ENCODE measurements around the gene TNFRSF8.
A peak's percentile ranks its signal among the peaks of the same experiment; 100 is the strongest.
"Not testable (repeated sequence)": the region's sequence is repeated elsewhere in the genome, so short reads cannot be mapped to it uniquely, and the experiment has no call there.

TNFRSF8 gene

DNA sequence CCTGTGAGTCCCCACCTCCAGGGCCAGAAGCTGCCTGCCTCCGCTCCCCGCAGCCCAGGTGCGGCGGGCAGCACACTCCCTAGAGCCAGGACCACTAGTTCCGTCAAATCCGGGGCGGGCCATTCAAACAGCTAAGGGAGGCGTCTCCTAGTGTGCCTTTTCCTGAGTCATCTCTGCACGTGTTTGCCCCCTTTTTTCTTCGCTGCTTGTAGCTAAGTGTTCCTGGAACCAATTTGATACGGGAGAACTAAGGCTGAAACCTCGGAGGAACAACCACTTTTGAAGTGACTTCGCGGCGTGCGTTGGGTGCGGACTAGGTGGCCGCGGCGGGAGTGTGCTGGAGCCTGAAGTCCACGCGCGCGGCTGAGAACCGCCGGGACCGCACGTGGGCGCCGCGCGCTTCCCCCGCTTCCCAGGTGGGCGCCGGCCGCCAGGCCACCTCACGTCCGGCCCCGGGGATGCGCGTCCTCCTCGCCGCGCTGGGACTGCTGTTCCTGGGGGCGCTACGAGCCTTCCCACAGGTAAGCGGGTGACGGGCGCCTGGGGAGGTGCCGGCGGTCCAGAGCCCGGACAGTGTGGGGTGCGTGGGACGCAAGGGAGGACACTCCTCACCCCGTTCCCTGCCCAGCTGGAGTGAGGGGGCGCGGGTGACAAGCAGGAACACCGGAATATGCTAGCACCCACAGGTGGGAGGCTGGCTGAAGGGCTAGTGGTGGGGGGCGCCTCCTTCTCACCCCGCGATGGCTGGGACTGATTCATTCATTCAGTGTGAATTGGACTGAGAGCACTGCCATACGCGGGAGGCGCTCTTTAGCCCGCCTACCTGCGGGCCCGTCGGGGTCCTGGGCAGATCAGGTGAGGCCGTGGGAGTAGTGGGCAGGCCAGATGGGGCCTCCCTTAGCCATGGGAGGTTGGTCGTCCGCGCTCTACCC, at the start of gene TNFRSF8:
TNFRSF8 (plus strand) TSS at position 163 of the 932 bp plus-strand sequence; CDS start at position 459, 296 bp downstream.
- DNase-seq (ENCODE audit: low read depth in 2 of 2, low spot score in 1 of 2): peak in 1 of 2 donors; percentile 31

DNA sequence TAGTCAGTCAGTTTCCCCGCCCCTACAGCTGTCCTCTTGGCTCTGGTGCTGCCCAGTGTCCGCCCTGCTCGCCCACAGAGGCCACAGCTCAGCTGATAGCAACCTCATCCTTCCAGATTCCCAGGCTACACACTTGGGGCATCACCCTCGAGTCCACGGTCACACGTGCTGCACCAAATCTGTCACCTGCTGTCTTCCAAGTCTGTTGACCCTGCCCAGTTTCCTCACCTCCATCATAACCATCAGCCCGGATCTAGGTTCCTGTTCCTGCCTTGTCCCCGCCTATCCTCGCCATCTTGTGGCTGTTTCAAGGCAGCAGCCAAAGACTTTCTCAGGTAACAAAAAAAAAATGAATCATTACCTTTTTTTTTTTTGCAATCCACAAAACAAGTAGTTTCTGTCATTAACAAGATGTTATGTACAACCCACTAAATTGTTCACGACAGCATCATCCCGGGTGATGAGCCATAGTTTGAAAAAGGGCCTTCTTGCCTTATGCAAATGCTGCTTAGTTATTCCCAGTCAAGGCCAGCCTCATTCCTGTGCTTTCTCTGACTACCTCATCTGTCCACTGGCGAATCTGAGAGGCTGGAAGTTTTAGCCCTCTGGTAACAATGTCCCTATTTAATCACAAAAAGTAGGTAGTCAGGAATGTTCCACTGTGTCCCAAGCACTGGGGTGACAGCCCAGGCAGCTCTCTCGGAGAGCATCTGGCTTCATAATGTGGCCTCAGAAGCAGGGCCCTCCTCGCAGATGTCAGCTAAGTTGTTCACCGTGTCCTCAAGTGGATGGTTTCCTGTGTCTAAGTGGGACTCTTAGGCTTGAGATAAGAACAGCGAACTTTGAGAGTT, 48.7 kb upstream of the TNFRSF8 start:
- DNase-seq (ENCODE audit: low read depth in 2 of 2, low spot score in 1 of 2): no peak

DNA sequence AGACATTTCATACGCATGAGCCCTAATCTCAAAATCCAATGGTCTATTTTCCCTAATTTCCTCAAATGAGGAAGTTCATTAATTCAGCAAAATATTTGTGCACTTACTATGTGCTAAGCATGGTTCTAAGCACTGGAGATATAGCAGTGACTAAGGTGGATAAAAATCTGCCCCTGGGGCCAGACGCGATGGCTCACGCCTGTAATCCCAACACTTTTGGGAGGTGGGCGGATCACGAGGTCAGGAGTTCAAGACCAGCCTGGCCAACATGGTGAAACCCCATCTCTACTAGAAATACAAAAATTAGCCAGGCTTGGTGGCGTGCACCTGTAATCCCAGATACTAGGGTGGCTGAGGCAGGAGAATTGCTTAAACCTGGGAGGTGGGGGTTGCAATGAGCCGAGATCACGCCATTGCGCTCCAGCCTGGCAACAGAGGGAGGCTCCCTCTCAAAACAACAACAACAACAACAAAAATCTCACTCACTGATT, 48.1 kb upstream of the TNFRSF8 start:
- no peak for DNase-seq (ENCODE audit: low read depth in 2 of 2, low spot score in 1 of 2)

DNA sequence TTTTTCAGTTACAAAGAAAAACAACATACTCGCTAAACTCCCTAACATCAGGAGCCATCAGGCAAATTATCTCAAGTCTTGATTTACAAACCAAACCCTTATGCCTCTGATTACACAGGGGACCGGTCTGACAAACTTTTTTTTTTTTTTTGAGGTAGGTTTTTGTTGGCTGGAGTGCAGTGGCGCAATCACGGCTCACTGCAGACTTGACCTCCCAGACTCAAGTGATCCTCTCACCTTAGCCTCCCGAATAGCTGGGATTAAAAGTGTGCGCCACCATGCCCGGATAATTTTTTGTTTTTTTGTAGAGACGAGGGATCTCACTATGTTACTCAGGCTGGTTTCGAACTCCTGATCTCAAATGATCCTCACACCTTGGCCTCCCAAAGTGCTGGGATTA, 47.6 kb upstream of the TNFRSF8 start:
- DNase-seq (ENCODE audit: low read depth in 2 of 2, low spot score in 1 of 2): no peak

DNA sequence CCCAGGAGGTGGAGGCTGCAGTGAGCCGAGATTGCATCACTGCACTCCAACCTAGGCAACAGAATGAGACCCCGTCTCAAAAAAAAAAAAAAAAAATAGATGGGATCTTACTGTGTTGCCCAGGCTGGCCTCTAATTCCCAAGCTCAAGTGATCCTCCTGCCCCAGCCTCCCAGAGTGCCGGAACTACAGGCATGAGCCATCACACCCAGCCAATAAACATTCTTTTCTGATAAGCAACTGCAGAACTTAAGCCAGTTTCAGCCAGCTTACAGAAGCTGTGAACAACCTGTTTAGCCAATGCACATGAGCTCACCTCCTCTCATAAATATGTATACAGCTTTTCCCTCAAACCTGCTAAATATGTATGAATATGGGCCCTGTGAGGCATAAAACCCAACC, 46.9 kb upstream of the TNFRSF8 start:
- no peak for DNase-seq (ENCODE audit: low read depth in 2 of 2, low spot score in 1 of 2)

DNA sequence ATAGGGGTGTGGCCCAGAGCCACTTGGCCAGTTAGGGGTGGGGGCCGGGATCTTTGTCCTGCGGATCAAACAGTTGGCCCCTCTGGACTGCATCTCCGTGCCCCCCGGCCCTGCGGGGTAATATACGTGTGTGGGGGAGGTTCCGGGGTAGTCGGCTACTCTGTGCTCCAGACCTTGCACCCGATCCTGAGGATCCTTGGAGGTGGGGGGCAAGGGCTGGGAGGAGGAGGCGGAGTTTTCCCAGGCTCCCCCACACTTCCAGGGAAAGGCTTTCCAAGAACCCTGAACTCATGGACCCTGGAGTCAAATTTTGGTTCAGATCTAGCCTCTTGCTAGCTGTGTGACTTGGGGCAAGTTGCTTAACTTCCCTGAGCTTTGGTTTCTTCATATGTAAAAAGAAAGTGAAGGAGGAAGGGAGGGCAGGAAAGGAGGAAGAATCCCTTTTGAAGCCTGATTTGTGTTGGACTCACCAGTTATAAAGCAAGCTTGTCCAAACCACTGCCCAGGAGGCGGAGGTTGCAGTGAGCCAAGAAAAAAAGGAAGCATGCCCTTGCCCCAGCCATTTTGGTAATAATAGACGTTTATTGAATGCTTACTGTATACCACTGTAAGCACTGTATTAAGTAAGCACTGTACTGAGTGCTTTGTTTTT, 43.1 kb upstream of the TNFRSF8 start:
- no peak for DNase-seq (ENCODE audit: low read depth in 2 of 2, low spot score in 1 of 2)

DNA sequence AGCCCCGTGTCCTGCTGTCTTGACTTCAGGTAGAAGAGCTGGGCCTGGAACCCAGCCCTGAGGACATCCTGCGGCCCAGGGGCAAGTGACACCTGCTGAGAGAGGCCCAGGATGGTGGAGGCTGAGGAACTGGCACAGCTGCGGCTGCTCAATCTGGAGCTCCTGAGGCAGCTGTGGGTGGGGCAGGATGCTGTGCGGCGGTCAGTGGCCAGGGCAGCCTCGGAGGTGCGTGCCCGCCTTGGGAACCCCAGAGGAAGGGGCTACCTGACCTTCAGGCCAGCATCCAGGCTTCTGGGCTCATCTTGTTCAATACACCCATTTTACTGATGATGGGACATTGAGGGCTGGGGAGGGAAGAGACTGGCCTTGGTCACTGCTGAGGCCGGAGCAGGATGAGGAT, 41.5 kb upstream of the TNFRSF8 start:
- no peak for DNase-seq (ENCODE audit: low read depth in 2 of 2, low spot score in 1 of 2)

DNA sequence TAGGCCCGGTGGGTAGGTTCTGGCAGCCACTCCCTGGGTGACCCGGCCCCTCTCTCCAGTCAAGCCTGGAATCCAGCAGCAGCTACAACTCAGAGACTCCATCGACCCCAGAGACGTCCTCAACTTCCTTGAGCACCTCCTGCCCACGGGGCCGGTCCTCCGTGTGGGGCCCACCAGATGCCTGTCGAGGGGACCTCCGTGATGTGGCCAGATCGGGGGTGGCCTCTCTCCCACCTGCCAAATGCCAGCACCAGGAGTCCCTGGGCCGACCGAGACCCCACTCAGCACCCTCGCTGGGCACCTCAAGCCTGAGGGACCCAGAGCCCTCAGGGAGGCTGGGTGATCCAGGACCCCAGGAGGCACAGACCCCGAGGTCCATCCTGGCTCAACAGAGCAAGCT, 41.1 kb upstream of the TNFRSF8 start:
- no peak for DNase-seq (ENCODE audit: low read depth in 2 of 2, low spot score in 1 of 2)

DNA sequence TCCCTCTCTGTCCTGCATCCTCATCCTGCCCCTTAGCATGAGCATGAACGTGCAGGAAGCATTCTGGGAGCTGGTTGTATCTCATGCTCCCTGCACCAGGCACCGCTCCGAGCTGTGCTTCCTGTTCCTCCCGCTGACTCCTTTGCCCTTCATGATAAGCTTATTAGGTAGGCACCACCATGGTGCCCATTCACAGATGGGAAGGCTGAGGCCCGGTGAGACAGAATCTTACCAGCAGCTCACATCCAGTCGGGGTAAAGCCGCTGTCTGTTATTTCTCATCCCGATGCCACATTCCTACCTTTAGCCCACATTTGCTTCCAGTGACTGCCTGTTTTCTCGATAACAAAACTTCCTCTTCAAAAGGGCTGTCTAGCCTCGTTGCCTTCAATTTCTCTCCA, 36.5 kb upstream of the TNFRSF8 start:
- no peak for DNase-seq (ENCODE audit: low read depth in 2 of 2, low spot score in 1 of 2)

DNA sequence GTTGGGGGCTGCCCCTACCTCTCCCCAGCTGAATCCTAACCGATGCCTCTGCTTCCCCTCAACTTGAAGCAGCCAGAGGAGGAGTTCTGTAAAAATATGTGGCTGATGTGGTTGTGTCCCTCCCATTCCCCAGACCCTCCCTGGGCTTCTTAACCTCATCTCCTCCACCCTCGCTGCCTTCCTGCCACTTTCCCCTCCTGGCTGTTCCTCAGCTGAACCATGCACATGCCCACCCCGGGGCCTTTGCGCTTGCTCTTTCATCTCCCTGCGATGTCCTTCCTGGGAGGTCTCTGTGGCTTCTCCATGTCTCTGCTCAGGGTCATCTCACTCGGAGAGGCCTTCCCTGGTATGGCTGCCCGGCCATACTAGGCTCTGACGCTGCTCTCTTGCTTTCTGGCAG, 34.9 kb upstream of the TNFRSF8 start:
- no peak for DNase-seq (ENCODE audit: low read depth in 2 of 2, low spot score in 1 of 2)

DNA sequence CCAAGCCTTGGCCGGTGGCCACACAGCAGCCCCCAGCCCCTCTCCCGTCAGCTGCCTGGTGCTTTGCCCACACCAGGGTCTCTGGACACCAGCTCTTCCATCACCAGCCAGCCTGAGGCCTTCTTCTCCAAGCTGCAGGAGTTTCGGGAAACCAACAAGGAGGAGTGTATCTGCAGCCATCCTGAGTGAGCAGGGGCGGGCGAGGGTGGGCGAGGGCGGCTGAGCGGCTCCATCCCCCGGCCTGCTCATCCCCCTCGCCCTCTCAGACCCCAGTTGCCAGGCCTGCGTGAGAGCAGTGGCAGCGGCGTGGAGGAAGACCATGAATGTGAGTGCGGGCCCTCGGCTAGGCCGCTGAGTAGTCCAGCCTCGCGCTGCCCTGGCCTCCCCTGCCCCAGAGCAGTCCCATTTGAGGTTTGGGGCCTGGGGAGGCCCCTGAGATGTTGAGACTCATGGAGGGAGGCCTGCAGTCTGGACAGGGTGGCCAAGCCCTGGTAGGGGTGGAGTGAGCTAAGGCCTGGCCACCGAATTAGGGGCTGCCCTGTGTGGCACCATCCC, 34.1 kb upstream of the TNFRSF8 start:
- DNase-seq (ENCODE audit: low read depth in 2 of 2, low spot score in 1 of 2): no peak

DNA sequence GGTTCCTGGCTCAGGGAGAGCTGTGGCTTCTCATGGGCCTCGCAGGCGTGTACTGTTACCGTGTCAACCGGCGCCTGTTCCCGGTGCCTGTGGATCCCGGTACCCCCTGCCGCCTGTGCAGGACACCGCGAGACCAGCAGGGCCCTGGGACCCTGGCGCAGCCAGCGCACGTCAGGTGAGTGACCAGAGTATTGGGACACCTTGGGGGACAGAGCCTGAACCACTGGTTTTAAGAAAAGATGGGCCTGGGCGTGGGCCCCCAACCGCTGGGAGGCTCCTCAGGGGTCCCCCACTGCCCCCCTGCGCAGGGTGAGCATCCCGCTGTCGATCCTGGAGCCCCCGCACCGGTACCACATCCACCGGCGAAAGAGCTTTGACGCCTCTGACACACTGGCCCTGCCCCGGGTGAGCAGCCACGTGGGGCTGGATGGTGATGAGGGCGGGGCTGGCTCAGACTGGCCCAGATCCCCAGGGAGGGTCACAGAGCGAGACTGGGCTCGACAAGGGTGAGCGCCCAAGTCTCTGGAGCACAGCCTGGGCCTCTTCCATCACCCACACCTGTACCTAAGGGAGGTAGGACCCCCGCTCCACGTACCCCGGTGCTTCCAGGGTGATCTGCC, 33.3 kb upstream of the TNFRSF8 start:
- no peak for DNase-seq (ENCODE audit: low read depth in 2 of 2, low spot score in 1 of 2)

DNA sequence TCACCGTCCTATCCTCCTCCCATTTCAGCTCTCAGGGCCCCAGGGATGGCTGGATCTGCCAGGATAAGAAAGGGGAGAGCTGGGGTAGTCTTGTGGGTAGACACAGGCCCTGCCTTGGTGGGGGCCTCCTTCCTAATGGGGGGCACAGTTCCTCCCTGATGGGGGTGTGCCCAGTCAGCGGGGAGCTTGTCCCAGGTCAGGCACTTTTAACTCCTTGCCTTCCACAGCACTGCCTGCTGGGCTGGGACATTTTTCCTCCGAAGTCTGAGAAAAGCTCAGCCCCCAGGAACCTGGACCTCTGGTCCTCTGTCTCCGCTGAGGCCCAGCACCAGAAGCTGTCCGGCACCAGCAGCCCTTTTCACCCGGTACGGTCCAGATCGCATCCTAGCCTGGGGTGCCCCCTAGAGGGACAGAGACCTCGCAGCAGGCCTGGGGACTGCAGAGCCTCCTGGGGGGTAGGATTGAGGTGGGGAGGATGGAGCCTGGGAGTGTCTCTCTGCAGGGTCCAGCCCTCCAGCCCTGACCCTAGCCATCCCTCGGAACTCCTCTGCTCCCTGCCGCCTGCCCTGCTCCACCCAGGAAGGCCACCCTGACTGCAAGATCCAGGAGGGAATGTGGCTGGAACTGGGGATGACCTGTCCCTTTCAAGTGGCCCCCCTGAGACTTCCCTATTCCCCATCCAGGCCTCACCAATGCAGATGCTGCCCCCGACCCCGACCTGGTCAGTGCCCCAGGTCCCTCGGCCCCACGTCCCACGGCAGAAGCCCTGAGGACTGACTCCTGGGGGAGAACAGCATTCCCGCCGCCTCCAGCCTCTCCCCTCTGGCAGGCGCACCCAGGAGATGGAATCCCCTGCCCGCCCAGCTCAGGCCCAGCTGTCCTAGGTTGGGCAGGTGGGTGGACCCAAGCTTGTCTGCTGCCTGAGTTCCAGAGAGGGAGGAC, 31.8 kb upstream of the TNFRSF8 start:
- DNase-seq (ENCODE audit: low read depth in 2 of 2, low spot score in 1 of 2): no peak

DNA sequence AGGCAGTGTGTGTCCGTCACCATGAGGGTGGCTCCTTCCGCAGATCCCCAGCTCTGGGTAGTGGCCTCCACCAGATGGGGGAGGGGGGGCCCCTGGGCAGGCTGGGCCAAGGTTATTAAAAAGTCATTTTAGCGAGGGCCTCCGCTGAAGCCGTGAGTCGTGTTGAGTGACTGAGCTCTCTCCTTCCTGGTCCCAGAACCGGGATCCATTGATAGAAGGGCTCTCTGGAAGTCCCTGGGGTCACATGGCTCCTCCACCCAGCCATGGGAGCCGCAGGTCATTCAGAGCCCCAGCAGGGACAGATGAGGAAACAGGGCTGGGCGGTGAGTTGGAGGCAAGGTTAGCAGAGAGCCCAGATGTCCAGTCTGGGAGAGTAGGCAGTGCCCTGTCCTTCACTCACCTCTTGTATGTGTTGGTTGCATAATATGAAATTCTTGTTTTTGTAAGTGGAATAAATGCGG, 30.9 kb upstream of the TNFRSF8 start:
- no peak for DNase-seq (ENCODE audit: low read depth in 2 of 2, low spot score in 1 of 2)

DNA sequence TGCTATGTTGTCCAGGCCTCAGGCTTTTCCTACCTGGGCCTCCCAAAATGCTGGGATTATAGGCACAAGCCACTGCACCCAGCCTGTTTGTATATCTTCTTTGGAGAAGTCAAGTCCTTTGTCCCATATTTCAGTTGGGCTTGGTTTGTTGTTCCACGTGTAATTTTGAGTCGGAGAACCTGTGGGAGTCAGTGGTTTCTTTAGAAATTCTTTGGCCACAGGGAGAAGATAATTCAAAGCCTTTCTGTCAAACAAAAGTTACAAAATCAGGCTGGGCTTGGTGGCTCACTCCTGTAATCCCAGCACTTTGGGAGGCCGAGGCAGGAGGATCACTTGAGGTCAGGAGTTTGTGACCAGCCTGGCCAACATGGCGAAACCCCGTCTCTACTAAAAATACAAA, 29.7 kb upstream of the TNFRSF8 start:
- DNase-seq (ENCODE audit: low read depth in 2 of 2, low spot score in 1 of 2): not testable (repeated sequence)

DNA sequence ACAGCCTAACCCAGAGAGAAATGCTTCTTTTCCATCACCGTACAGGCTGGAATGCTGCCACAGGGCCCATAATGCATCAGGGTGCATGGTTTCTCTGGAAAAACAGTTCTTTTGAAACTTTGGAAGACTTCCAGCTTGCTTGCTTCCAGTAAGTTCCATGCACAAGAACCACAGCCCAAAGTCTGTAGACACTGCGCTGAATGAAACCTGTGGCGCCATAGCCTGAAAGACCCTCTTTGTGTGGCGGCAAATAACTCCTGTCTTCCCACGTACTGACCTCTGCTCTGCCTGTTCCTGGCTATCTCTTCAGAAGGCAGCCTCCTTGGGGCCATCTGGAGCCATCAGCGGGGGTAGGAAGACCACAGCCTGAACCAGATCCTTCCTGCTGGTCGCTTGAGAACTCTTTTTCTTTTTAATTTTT, 28.7 kb upstream of the TNFRSF8 start:
- no peak for DNase-seq (ENCODE audit: low read depth in 2 of 2, low spot score in 1 of 2)

DNA sequence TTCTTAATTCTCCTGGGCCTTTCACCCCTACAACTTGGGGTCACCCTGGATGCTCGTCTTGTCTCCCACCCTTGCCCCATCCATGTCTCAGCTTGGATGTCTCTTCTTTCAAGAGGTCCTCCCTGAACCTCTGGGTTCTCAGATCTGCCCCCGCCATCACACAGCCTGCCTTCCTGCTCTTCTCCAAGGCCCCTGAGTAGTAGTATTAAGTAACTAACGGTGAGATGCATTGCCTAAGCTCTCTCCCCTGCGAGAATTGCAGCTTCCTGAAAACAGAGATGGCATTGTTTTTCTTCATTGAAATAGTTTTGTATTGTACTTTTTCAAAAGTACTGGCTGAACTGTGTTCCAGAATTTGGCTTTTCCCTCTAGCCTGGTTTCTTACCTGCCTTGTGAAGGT, 27.8 kb upstream of the TNFRSF8 start:
- DNase-seq (ENCODE audit: low read depth in 2 of 2, low spot score in 1 of 2): no peak

DNA sequence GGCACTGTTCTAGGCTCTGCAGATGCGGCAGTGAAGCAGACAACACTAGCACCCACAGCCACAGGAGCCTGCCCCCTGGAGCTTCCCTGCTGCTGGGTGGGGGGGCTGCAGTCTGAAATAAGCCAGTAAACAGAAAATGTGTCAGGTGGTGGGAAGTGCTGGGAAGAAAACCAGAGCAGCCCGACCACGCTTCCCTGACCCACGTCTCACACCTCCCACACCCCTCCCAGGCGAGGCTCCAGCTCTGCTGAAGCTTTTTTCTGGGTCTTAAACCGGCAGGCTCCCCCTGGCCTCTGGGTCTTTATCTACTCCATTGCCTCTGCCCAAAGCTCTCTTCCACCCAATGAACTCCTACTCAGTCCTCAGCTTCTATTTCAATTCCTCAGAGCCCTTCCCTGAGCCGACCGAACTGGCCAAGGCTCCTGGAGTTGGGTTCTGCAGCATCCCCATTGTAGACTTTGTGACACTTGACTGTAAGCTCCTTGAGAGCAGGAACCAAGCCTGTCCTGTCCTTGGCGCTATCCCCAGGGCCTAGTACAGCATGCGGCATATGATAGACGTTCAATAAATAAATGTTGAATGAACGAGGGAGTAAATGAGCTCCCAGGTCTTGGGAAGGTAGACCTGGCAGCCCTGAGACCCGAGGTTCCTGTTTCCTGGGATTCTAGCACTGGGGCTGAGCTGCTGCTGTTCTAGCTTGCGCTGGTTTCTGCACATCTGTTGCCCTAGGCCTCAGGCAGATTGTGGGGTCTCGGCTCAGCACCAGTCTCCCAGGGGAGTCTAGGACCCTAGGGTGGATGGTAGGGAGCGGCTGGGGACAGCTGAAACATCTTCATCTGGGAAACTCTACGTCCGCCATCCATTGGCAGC, 25.4 kb upstream of the TNFRSF8 start:
- no peak for DNase-seq (ENCODE audit: low read depth in 2 of 2, low spot score in 1 of 2)

Data from stimulated activated CD8-positive, alpha-beta memory T cell treated with anti-CD3 and anti-CD28 coated beads, Interleukin-4, amount 100 ng/mL, for 4 hours (primary cell).